ENCODE results near the gene ZNF503.

GRCh38 chr10:75439811-75440210, 38.2 kb upstream of the ZNF503 start:
- TF ChIP-seq EP300 (IDR thresholded peaks at IDR 0.05; ENCODE audit: borderline replicate concordance in 1 of 2, low read depth in 2 of 2, low read length in 2 of 2) (no peak), CHD1 (IDR thresholded peaks at IDR 0.05; ENCODE audit: low read depth, low read length) (no peak), BRCA1 (IDR thresholded peaks at IDR 0.05; ENCODE audit: low read depth, low read length) (no peak)
- TF ChIP-seq, protein P1, sequence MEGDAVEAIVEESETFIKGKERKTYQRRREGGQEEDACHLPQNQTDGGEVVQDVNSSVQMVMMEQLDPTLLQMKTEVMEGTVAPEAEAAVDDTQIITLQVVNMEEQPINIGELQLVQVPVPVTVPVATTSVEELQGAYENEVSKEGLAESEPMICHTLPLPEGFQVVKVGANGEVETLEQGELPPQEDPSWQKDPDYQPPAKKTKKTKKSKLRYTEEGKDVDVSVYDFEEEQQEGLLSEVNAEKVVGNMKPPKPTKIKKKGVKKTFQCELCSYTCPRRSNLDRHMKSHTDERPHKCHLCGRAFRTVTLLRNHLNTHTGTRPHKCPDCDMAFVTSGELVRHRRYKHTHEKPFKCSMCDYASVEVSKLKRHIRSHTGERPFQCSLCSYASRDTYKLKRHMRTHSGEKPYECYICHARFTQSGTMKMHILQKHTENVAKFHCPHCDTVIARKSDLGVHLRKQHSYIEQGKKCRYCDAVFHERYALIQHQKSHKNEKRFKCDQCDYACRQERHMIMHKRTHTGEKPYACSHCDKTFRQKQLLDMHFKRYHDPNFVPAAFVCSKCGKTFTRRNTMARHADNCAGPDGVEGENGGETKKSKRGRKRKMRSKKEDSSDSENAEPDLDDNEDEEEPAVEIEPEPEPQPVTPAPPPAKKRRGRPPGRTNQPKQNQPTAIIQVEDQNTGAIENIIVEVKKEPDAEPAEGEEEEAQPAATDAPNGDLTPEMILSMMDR (IDR thresholded peaks at IDR 0.05; ENCODE audit: control extremely low read depth in 1 of 3, insufficient read depth in 1 of 3, low read depth in 1 of 3, low read length in 3 of 3) = no peak
